ENCODE measurements around the gene ACTG2. TPM values are rescaled to one million over a fixed set of nuclear protein-coding genes. Genes with fewer than 3 reads are reported as not detected.
A peak's percentile ranks its signal among the peaks of the same experiment; 100 is the strongest.

ACTG2 gene
- total and polyA plus RNA-seq, 4 donors = 20.5 to 82.9 (median 44.7) TPM

- no peaks in the 10 kb centered on the region for H3K4me1 ChIP-seq (ENCODE audit: control insufficient read depth in 5 of 5, insufficient read depth in 5 of 5, low read length in 5 of 5)
- DNase-seq (no peak), ATAC-seq (ENCODE audit: insufficient read depth, low FRiP score) (peak; percentile 41)
- no peaks in the 10 kb centered on the region for H3K36me3 ChIP-seq (ENCODE audit: control insufficient read depth in 4 of 4, insufficient read depth in 4 of 4, low read length in 4 of 4)
- no peaks in the 10 kb centered on the region for H3K9me3 ChIP-seq (ENCODE audit: control insufficient read depth in 4 of 4, insufficient read depth in 3 of 4, low read length in 3 of 4)
- H3K9ac ChIP-seq (ENCODE audit: insufficient read depth in 1 of 2, low read length in 2 of 2) = no peak overlapping the region
- no peak overlapping the region for H3K27ac ChIP-seq (ENCODE audit: low read depth in 1 of 2, low read length in 1 of 2)
- H3K27me3 ChIP-seq (ENCODE audit: control insufficient read depth in 3 of 3, insufficient read depth in 3 of 3, low read length in 2 of 3) = no peaks in the 10 kb centered on the region
- WGBS, 2 donors = 48 to 63% methylated on average over 5 of the region's 5 CpGs
- H3K4me3 ChIP-seq = no peak overlapping the region
- peak; percentile 33 for TF ChIP-seq CTCF (IDR thresholded peaks at IDR 0.05; ENCODE audit: control extremely low read depth, extremely low read depth)
Observed at GRCh38 chr2:73907840-73908452, 15.1 kb downstream of the ACTG2 start.

- Histone ChIP-seq H3K36me3 (ENCODE audit: control insufficient read depth in 4 of 4, insufficient read depth in 4 of 4, low read length in 4 of 4) (no peaks in the 10 kb centered on the region), H3K9ac (ENCODE audit: insufficient read depth in 1 of 2, low read length in 2 of 2) (no peak overlapping the region), H3K4me3 (no peak overlapping the region), H3K4me1 (ENCODE audit: control insufficient read depth in 5 of 5, insufficient read depth in 5 of 5, low read length in 5 of 5) (no peaks in the 10 kb centered on the region), H3K27me3 (ENCODE audit: control insufficient read depth in 3 of 3, insufficient read depth in 3 of 3, low read length in 2 of 3) (no peaks in the 10 kb centered on the region), H3K27ac (ENCODE audit: low read depth in 1 of 2, low read length in 1 of 2) (no peak overlapping the region), H3K9me3 (ENCODE audit: control insufficient read depth in 4 of 4, insufficient read depth in 3 of 4, low read length in 3 of 4) (no peaks in the 10 kb centered on the region)
- DNase-seq = no peak
- no peak for TF ChIP-seq CTCF (IDR thresholded peaks at IDR 0.05; ENCODE audit: control extremely low read depth, extremely low read depth)
- ATAC-seq (ENCODE audit: insufficient read depth, low FRiP score) = no peak
- WGBS, 2 donors = 88 to 90% methylated on average over 10 of the region's 10 CpGs
Observed at GRCh38 chr2:73908689-73909652, 16.2 kb downstream of the ACTG2 start.

- H3K9ac ChIP-seq (ENCODE audit: insufficient read depth in 1 of 2, low read length in 2 of 2) = no peak overlapping the region
- no peak overlapping the region for H3K27ac ChIP-seq (ENCODE audit: low read depth in 1 of 2, low read length in 1 of 2)
- no peaks in the 10 kb centered on the region for H3K4me1 ChIP-seq (ENCODE audit: control insufficient read depth in 5 of 5, insufficient read depth in 5 of 5, low read length in 5 of 5)
- TF ChIP-seq CTCF (IDR thresholded peaks at IDR 0.05; ENCODE audit: control extremely low read depth, extremely low read depth) = no peak
- no peak for DNase-seq
- H3K36me3 ChIP-seq (ENCODE audit: control insufficient read depth in 4 of 4, insufficient read depth in 4 of 4, low read length in 4 of 4) = peaks cover 0 to 2% (median 0%) of the 10 kb centered on the region in 4 donors
- ATAC-seq (ENCODE audit: insufficient read depth, low FRiP score) = no peak
- no peaks in the 10 kb centered on the region for H3K27me3 ChIP-seq (ENCODE audit: control insufficient read depth in 3 of 3, insufficient read depth in 3 of 3, low read length in 2 of 3)
- no peaks in the 10 kb centered on the region for H3K9me3 ChIP-seq (ENCODE audit: control insufficient read depth in 4 of 4, insufficient read depth in 3 of 4, low read length in 3 of 4)
- H3K4me3 ChIP-seq = no peak overlapping the region
- 81 to 85% methylated on average over 6 of the region's 6 CpGs for WGBS, 2 donors
Observed at GRCh38 chr2:73910873-73911547, 18.2 kb downstream of the ACTG2 start.

All from lung (tissue), 12 donors.